ENCODE data around the gene GTF2H1.

The GTF2H1 gene

GRCh38 chr11:18304745-18305144, 17.6 kb upstream of the GTF2H1 start:
- TF ChIP-seq CTCF (IDR thresholded peaks at IDR 0.05; ENCODE audit: poor library complexity, severe bottlenecking) = no peak
- Histone ChIP-seq H3K36me3 (ENCODE audit: low read depth) (peaks cover 65% of the 10 kb centered on the region), H3K4me3 (ENCODE audit: severe bottlenecking) (no peak overlapping the region), H3K27ac (ENCODE audit: poor library complexity, severe bottlenecking) (no peak overlapping the region), H3K9me3 (ENCODE audit: severe bottlenecking) (no peaks in the 10 kb centered on the region), H3K27me3 (ENCODE audit: insufficient read depth, poor library complexity, severe bottlenecking) (no peaks in the 10 kb centered on the region), H3K4me1 (ENCODE audit: insufficient read depth, poor library complexity, severe bottlenecking) (peaks cover 13% of the 10 kb centered on the region)
- ATAC-seq (ENCODE audit: low read depth) = no peak
- DNase-seq (ENCODE audit: low spot score) = no peak

- Histone ChIP-seq H3K9me3 (ENCODE audit: severe bottlenecking) (no peaks in the 10 kb centered on the region), H3K36me3 (ENCODE audit: low read depth) (peaks cover 72% of the 10 kb centered on the region), H3K4me1 (ENCODE audit: insufficient read depth, poor library complexity, severe bottlenecking) (peaks cover 18% of the 10 kb centered on the region), H3K27ac (ENCODE audit: poor library complexity, severe bottlenecking) (peak overlapping the region; percentile 46), H3K4me3 (ENCODE audit: severe bottlenecking) (no peak overlapping the region), H3K27me3 (ENCODE audit: insufficient read depth, poor library complexity, severe bottlenecking) (no peaks in the 10 kb centered on the region)
- no peak for TF ChIP-seq CTCF (IDR thresholded peaks at IDR 0.05; ENCODE audit: poor library complexity, severe bottlenecking)
- ATAC-seq (ENCODE audit: low read depth) (peak; percentile 71), DNase-seq (ENCODE audit: low spot score) (no peak)
Measured at GRCh38 chr11:18307461-18308139, 14.8 kb upstream of the GTF2H1 start.

GRCh38 chr11:18308242-18308641, 14.1 kb upstream of the GTF2H1 start:
- peaks cover 24% of the 10 kb centered on the region for H3K4me1 ChIP-seq (ENCODE audit: insufficient read depth, poor library complexity, severe bottlenecking)
- peak overlapping the region; percentile 46 for H3K27ac ChIP-seq (ENCODE audit: poor library complexity, severe bottlenecking)
- TF ChIP-seq CTCF (IDR thresholded peaks at IDR 0.05; ENCODE audit: poor library complexity, severe bottlenecking) = no peak
- H3K36me3 ChIP-seq (ENCODE audit: low read depth) = peaks cover 72% of the 10 kb centered on the region
- DNase-seq (ENCODE audit: low spot score) (no peak), ATAC-seq (ENCODE audit: low read depth) (no peak)
- H3K4me3 ChIP-seq (ENCODE audit: severe bottlenecking) = no peak overlapping the region
- H3K27me3 ChIP-seq (ENCODE audit: insufficient read depth, poor library complexity, severe bottlenecking) = no peaks in the 10 kb centered on the region
- no peaks in the 10 kb centered on the region for H3K9me3 ChIP-seq (ENCODE audit: severe bottlenecking)

GRCh38 chr11:18309691-18310090, 12.7 kb upstream of the GTF2H1 start:
- no peak overlapping the region for H3K4me3 ChIP-seq (ENCODE audit: severe bottlenecking)
- DNase-seq (ENCODE audit: low spot score) (no peak), ATAC-seq (ENCODE audit: low read depth) (no peak)
- H3K27me3 ChIP-seq (ENCODE audit: insufficient read depth, poor library complexity, severe bottlenecking) = no peaks in the 10 kb centered on the region
- H3K36me3 ChIP-seq (ENCODE audit: low read depth) = peaks cover 65% of the 10 kb centered on the region
- no peak for TF ChIP-seq CTCF (IDR thresholded peaks at IDR 0.05; ENCODE audit: poor library complexity, severe bottlenecking)
- H3K27ac ChIP-seq (ENCODE audit: poor library complexity, severe bottlenecking) = no peak overlapping the region
- H3K9me3 ChIP-seq (ENCODE audit: severe bottlenecking) = no peaks in the 10 kb centered on the region
- H3K4me1 ChIP-seq (ENCODE audit: insufficient read depth, poor library complexity, severe bottlenecking) = peaks cover 30% of the 10 kb centered on the region

DNA sequence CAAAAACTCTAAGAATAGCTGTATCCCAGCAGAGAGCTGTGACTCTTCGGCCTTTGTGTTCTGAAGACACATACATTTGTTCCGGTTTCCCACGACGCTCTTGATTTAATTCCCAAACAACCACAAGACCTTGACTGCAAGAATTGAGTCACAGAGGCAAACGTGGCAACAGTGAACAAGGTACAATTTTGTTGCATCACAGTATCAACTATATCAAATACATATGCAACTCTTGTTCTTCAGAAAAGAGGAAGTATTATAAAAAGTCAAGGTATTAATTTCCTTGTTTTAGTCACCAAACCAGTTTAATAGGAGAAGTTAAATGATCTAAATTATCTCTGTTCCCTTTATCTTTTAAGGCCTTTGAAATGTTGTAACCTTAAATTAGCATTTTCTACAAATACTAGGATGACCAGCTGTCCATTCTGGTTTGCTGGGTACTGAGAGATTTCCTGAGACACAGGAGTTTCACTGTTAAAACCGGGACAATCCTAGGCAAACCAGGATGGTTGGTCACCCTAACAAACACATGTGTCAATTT, 11.5 kb upstream of the GTF2H1 start:
- Histone ChIP-seq H3K36me3 (ENCODE audit: low read depth) (peaks cover 54% of the 10 kb centered on the region), H3K4me3 (ENCODE audit: severe bottlenecking) (no peak overlapping the region), H3K27ac (ENCODE audit: poor library complexity, severe bottlenecking) (no peak overlapping the region), H3K9me3 (ENCODE audit: severe bottlenecking) (no peaks in the 10 kb centered on the region), H3K27me3 (ENCODE audit: insufficient read depth, poor library complexity, severe bottlenecking) (no peaks in the 10 kb centered on the region), H3K4me1 (ENCODE audit: insufficient read depth, poor library complexity, severe bottlenecking) (peaks cover 30% of the 10 kb centered on the region)
- no peak for TF ChIP-seq CTCF (IDR thresholded peaks at IDR 0.05; ENCODE audit: poor library complexity, severe bottlenecking)
- ATAC-seq (ENCODE audit: low read depth) (no peak), DNase-seq (ENCODE audit: low spot score) (no peak)

Measured in RWPE2 (cell line).